Vagina (tissue), 2 donors: ENCODE results near the gene ROBO4. TPM values are rescaled to one million over a fixed set of nuclear protein-coding genes. Genes with fewer than 3 reads are reported as not detected.

ENCODE experiments used
- DNase-seq, 2 donors: peaks; one replicate each; pipeline ENCODE4 v3.0.0-alpha.2; 2017; ENCODE audit errors: extremely low spot score in 2 of 2
- H3K27ac ChIP-seq: fragments of 200-600 bp; sonication (generic); one replicate; pipeline ENCODE4 v1.5.1; 2019
- H3K27me3 ChIP-seq: fragments of 200-600 bp; sonication (generic); one replicate; pipeline ENCODE4 v1.5.1; 2019
- H3K36me3 ChIP-seq, 2 donors: fragments of 200-600 bp; sonication (generic); one replicate each; pipeline ENCODE4 v1.5.1; 2017 to 2019
- H3K4me1 ChIP-seq: fragments of 200-600 bp; sonication (generic); one replicate; pipeline ENCODE4 v1.5.1; 2019
- H3K4me3 ChIP-seq, 2 donors: fragments of 200-600 bp; sonication (generic); 1 replicate in 1 of 2; 2 replicates in 1 of 2; pipeline ENCODE4 v1.5.1; 2016 to 2019
- H3K9me3 ChIP-seq: fragments of 200-600 bp; sonication (generic); one replicate; pipeline ENCODE4 v1.5.1; 2019
- POLR2A ChIP-seq, 2 donors: fragments of 450-650 bp; IDR thresholded peaks; one replicate each; pipeline ENCODE4 v1.6.1; 2017; ENCODE audit warnings: antibody characterized with exemption in 2 of 2, mild to moderate bottlenecking in 2 of 2, moderate library complexity in 2 of 2
- POLR2AphosphoS5 ChIP-seq, 2 donors: sonication (generic); formaldehyde crosslinking; IDR thresholded peaks; one replicate each; pipeline ENCODE4 v1.9.0; 2017; ENCODE audit warnings: antibody characterized with exemption in 2 of 2, mild to moderate bottlenecking in 2 of 2, low read depth in 1 of 2; ENCODE audit not compliant: insufficient read depth in 1 of 2
- intact Hi-C: fragments of 100-400 bp; cut with DNase I; formaldehyde crosslinking; loops from one replicate; pipeline ENCODE4 v1.15.1; 2023
- total RNA-seq: library from RNA; depleted of rRNA; stranded (reverse); fragments of >200 nt; gene quantifications from one replicate; pipeline ENCODE4 v1.2.3, GENCODE V29; 2016
- TF ChIP-seq, protein P1 (sequence below), 3 experiments: fragments of 450-650 bp in 2 of 3; fragments of 200-600 bp in 1 of 3; sonication (generic) in 1 of 3; IDR thresholded peaks; one replicate each; pipeline ENCODE4 v1.5.1; 2017 to 2019; ENCODE audit warnings: antibody characterized with exemption in 3 of 3, mild to moderate bottlenecking in 2 of 3, moderate library complexity in 2 of 3

The ROBO4 gene
- total RNA-seq, 1 donor from 2014 or later, result 39.8 TPM

GRCh38 chr11:124873951-124874350, 23.7 kb downstream of the ROBO4 start:
- intact Hi-C loops, result no loop called here
- peaks cover 2% of the 10 kb centered on the region for H3K27me3 ChIP-seq

DNA sequence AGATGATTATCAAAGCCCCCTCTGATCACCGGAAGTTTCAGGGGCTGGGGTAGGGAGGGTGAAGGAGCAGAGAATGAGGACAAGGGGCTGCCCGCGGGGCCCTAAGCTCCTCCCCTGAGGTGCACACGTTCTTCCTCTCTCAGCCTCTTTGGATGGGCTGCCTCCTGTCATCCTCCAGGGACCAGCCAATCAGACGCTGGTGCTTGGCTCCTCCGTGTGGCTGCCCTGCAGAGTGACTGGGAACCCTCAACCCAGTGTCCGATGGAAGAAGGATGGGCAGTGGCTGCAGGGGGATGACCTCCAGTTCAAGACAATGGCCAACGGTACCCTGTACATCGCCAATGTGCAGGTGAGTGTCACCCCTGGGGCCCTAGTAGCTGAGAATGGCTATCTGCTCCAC, 24.9 kb downstream of the ROBO4 start:
- Histone ChIP-seq H3K36me3 (no peaks in the 10 kb centered on the region), H3K4me3 (no peak overlapping the region), H3K27ac (no peak overlapping the region), H3K4me1 (peaks cover 29% of the 10 kb centered on the region), H3K27me3 (peaks cover 9% of the 10 kb centered on the region), H3K9me3 (no peaks in the 10 kb centered on the region)
- TF ChIP-seq, protein P1, sequence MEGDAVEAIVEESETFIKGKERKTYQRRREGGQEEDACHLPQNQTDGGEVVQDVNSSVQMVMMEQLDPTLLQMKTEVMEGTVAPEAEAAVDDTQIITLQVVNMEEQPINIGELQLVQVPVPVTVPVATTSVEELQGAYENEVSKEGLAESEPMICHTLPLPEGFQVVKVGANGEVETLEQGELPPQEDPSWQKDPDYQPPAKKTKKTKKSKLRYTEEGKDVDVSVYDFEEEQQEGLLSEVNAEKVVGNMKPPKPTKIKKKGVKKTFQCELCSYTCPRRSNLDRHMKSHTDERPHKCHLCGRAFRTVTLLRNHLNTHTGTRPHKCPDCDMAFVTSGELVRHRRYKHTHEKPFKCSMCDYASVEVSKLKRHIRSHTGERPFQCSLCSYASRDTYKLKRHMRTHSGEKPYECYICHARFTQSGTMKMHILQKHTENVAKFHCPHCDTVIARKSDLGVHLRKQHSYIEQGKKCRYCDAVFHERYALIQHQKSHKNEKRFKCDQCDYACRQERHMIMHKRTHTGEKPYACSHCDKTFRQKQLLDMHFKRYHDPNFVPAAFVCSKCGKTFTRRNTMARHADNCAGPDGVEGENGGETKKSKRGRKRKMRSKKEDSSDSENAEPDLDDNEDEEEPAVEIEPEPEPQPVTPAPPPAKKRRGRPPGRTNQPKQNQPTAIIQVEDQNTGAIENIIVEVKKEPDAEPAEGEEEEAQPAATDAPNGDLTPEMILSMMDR (IDR thresholded peaks at IDR 0.05), result no peak
- TF ChIP-seq POLR2A (IDR thresholded peaks at IDR 0.05), result no peak
- TF ChIP-seq POLR2AphosphoS5 (IDR thresholded peaks at IDR 0.05; ENCODE audit: insufficient read depth in 1 of 2, low read depth in 1 of 2), result no peak
- no peak for DNase-seq
- intact Hi-C loops, result no loop called here

More at GRCh38 chr11:124873951-124874350, 23.7 kb downstream of the ROBO4 start:
- Histone ChIP-seq H3K36me3 (no peaks in the 10 kb centered on the region), H3K4me3 (no peak overlapping the region), H3K9me3 (no peaks in the 10 kb centered on the region), H3K4me1 (peaks cover 25% of the 10 kb centered on the region), H3K27ac (no peak overlapping the region)
- TF ChIP-seq, protein P1 (IDR thresholded peaks at IDR 0.05), result no peak
- TF ChIP-seq POLR2A (IDR thresholded peaks at IDR 0.05) (no peak), POLR2AphosphoS5 (IDR thresholded peaks at IDR 0.05; ENCODE audit: insufficient read depth in 1 of 2, low read depth in 1 of 2) (no peak)
- DNase-seq, result no peak

GRCh38 chr11:124872280-124872679, 25.4 kb downstream of the ROBO4 start:
- DNase-seq, result no peak
- Histone ChIP-seq H3K27me3 (peaks cover 9% of the 10 kb centered on the region), H3K36me3 (no peaks in the 10 kb centered on the region), H3K27ac (no peak overlapping the region), H3K9me3 (no peaks in the 10 kb centered on the region), H3K4me3 (no peak overlapping the region), H3K4me1 (peaks cover 24% of the 10 kb centered on the region)
- intact Hi-C loops, result no loop called here
- TF ChIP-seq, protein P1 (IDR thresholded peaks at IDR 0.05), result no peak
- TF ChIP-seq POLR2A (IDR thresholded peaks at IDR 0.05), result no peak
- TF ChIP-seq POLR2AphosphoS5 (IDR thresholded peaks at IDR 0.05; ENCODE audit: insufficient read depth in 1 of 2, low read depth in 1 of 2), result no peak

DNA sequence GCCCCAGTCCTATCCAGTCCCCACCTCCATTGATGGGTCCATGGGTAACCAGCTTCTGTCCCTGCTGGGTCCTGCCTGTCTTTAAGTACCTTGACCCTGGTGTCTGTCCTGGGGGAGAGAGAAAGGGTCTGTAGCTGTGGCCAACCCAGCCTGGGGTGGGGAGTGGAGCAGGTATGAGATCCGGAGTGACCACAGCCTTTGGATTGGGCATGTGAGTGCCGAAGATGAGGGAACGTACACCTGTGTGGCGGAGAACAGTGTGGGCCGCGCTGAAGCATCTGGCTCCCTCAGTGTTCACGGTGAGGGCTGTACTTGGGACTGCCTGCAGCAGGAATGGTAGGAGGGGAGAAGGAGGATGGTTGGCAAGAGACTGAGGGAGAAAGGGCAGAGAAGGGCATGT, 27.2 kb downstream of the ROBO4 start:
- intact Hi-C loops, result no loop called here
- H3K27me3 ChIP-seq, result peaks cover 9% of the 10 kb centered on the region

DNA sequence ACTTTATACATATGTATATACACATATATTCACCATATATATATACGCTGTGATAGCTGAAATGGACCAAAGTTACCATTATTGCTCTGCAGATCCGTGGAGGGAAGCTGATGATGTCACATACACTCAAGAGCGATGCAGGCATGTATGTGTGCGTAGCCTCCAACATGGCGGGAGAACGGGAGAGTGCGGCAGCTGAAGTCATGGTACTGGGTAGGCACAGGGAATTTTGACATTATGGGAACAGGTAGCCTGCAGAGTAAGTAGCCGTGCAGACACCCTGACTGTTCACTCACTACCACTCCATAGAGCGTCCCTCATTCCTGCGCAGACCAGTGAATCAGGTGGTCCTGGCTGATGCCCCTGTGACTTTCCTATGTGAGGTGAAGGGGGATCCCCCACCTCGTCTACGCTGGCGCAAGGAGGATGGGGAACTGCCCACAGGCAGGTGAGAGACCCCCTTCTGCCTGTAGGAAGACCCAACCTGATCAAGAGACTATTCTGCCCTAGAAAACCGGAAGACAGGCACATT, 27.7 kb downstream of the ROBO4 start:
- H3K36me3 ChIP-seq, result no peaks in the 10 kb centered on the region
- no peak overlapping the region for H3K4me3 ChIP-seq
- no peak overlapping the region for H3K27ac ChIP-seq
- intact Hi-C loops, result no loop called here
- H3K9me3 ChIP-seq, result no peaks in the 10 kb centered on the region
- H3K4me1 ChIP-seq, result peaks cover 22% of the 10 kb centered on the region
- H3K27me3 ChIP-seq, result peaks cover 9% of the 10 kb centered on the region
- DNase-seq, result no peak
- TF ChIP-seq, protein P1 (IDR thresholded peaks at IDR 0.05), result no peak
- TF ChIP-seq POLR2A (IDR thresholded peaks at IDR 0.05) (no peak), POLR2AphosphoS5 (IDR thresholded peaks at IDR 0.05; ENCODE audit: insufficient read depth in 1 of 2, low read depth in 1 of 2) (no peak)

More for the DNA sequence above, 27.2 kb downstream of the ROBO4 start:
- no peak for TF ChIP-seq POLR2AphosphoS5 (IDR thresholded peaks at IDR 0.05; ENCODE audit: insufficient read depth in 1 of 2, low read depth in 1 of 2)
- TF ChIP-seq, protein P1 (IDR thresholded peaks at IDR 0.05), result no peak
- no peak overlapping the region for H3K4me3 ChIP-seq
- H3K9me3 ChIP-seq, result no peaks in the 10 kb centered on the region
- H3K27ac ChIP-seq, result no peak overlapping the region
- no peak for DNase-seq
- H3K36me3 ChIP-seq, result no peaks in the 10 kb centered on the region
- H3K4me1 ChIP-seq, result peaks cover 18% of the 10 kb centered on the region
